K562 (cell line): Measurements from ENCODE around the gene ITGA3. TPM values are rescaled to one million over a fixed set of nuclear protein-coding genes. Genes with fewer than 3 reads are reported as not detected.

Source experiments
- E2F6 ChIP-seq, 2 experiments: IDR thresholded peaks; 2 replicates each; pipeline ENCODE4 v1.6.1; 2011; ENCODE audit warnings: borderline replicate concordance in 1 of 2, control low read depth in 1 of 2, low read depth in 1 of 2, low read length in 1 of 2, mild to moderate bottlenecking in 1 of 2, mixed read lengths in 1 of 2, moderate library complexity in 1 of 2; ENCODE audit not compliant: insufficient read depth in 1 of 2, insufficient read length in 1 of 2, poor library complexity in 1 of 2, severe bottlenecking in 1 of 2; ENCODE audit errors: extremely low read depth in 1 of 2
- ELF4 ChIP-seq: fragments of 450-650 bp; formaldehyde crosslinking; IDR thresholded peaks from 2 replicates; pipeline ENCODE4 v1.4.0; 2022; ENCODE audit warnings: missing genetic modification characterization
- GABPB2 ChIP-seq: fragments of 250-450 bp; sonication (Bioruptor Pico); conservative IDR thresholded peaks from 2 replicates; pipeline ENCODE4 v1.5.1; 2021; ENCODE audit warnings: mild to moderate bottlenecking
- HES1 ChIP-seq: fragments of 450-650 bp; IDR thresholded peaks from 2 replicates; pipeline ENCODE4 v1.6.1; 2016; ENCODE audit warnings: low read depth, mild to moderate bottlenecking, moderate library complexity
- HNRNPK ChIP-seq: fragments of 200-400 bp; formaldehyde crosslinking; IDR thresholded peaks from one replicate; pipeline ENCODE4 v1.6.1; 2018; ENCODE audit warnings: mild to moderate bottlenecking, low read depth, low read length; ENCODE audit not compliant: poor library complexity, severe bottlenecking
- MLLT1 ChIP-seq, 2 experiments: fragments of 450-650 bp; IDR thresholded peaks; 2 replicates each; pipeline ENCODE4 v1.6.1; 2016
- NFATC3 ChIP-seq: fragments of 450-650 bp; IDR thresholded peaks from 2 replicates; pipeline ENCODE4 v1.6.1; 2017; ENCODE audit warnings: mild to moderate bottlenecking
- NR2C1 ChIP-seq, 2 experiments: fragments of 450-650 bp; IDR thresholded peaks; 2 replicates each; pipeline ENCODE4 v1.6.1; 2017; ENCODE audit warnings: mild to moderate bottlenecking in 2 of 2, antibody characterized with exemption in 1 of 2, inconsistent platforms in 1 of 2, missing compliant biosample characterization in 1 of 2, missing genetic modification characterization in 1 of 2
- NR2C2 ChIP-seq, 2 experiments: fragments of 200-800 bp in 1 of 2; sonication (Bioruptor generic) in 1 of 2; sonication (generic) in 1 of 2; formaldehyde crosslinking in 1 of 2; IDR thresholded peaks; 2 replicates each; pipeline versions ENCODE4 v1.6.1 to v1.8.0; 2016 to 2022; ENCODE audit warnings: mild to moderate bottlenecking in 1 of 2, missing compliant biosample characterization in 1 of 2, missing genetic modification characterization in 1 of 2, missing genetic modification reagents in 1 of 2
- PHB2 ChIP-seq: fragments of 450-650 bp; IDR thresholded peaks from 2 replicates; pipeline ENCODE4 v1.6.1; 2017; ENCODE audit warnings: low read depth
- ZBTB12 ChIP-seq: fragments of 250-450 bp; sonication (Bioruptor Pico); IDR thresholded peaks from 2 replicates; pipeline ENCODE4 v1.4.0; 2020
- ZNF318 ChIP-seq, 2 experiments: fragments of 450-650 bp; IDR thresholded peaks; 2 replicates each; pipeline ENCODE4 v1.6.1; 2016; ENCODE audit warnings: mild to moderate bottlenecking in 2 of 2, borderline replicate concordance in 1 of 2, low read depth in 1 of 2, moderate library complexity in 1 of 2
- polyA plus RNA-seq, 8 experiments: library from polyadenylated mRNA; depleted of rRNA in 4 of 8; stranded (reverse) in 5 of 8; unstranded in 3 of 8; fragments of >200 nt; fragmentation: Nextera tagmentation in 2 of 8; fragmentation: Illumina TruSeq in 1 of 8; extraction: Ambion mirVana in 2 of 8; extraction: Trizol in 1 of 8; gene quantifications; 2 replicates each; pipeline versions ENCODE4 v1.2.1 to v1.2.3, GENCODE V29; 2011 to 2014; ENCODE audit warnings: inconsistent platforms in 1 of 8, missing spikeins in 1 of 8
- total RNA-seq, 7 experiments: library from RNA; depleted of rRNA in 6 of 7; stranded (reverse); fragments of >200 nt in 6 of 7; fragmentation: Illumina TruSeq in 2 of 7; extraction: Trizol in 2 of 7; gene quantifications; 2 replicates each; pipeline versions ENCODE4 v1.2.1 to v1.2.3, GENCODE V29; 2011 to 2021; ENCODE audit warnings: low replicate concordance in 1 of 7

The ITGA3 gene
- total and polyA plus RNA-seq, 9 of the 15 experiments (the other 6 are each of a cell fraction or from before 2014, with no cell fraction given): 0.03 to 0.75 (median 0.14) TPM; not detected in 2

GRCh38 chr17:50106393-50107131, 50.7 kb downstream of the ITGA3 start (continued):
- TF ChIP-seq ZBTB12 (no peak), E2F6 (IDR thresholded peaks at IDR 0.05; ENCODE audit: borderline replicate concordance in 1 of 2, extremely low read depth in 1 of 2, insufficient read depth in 1 of 2, insufficient read length in 1 of 2, low read depth in 1 of 2, low read length in 1 of 2, poor library complexity in 1 of 2, severe bottlenecking in 1 of 2) (no peak), HES1 (no peak), MLLT1 (IDR thresholded peaks at IDR 0.05) (no peak), NR2C1 (IDR thresholded peaks at IDR 0.05) (peak; percentile 65), NR2C1 (tag; IDR thresholded peaks at IDR 0.05) (peak; percentile 72), PHB2 (no peak), ZNF318 (IDR thresholded peaks at IDR 0.05; ENCODE audit: borderline replicate concordance in 1 of 2, low read depth in 1 of 2) (no peak), HNRNPK (no peak), ELF4 (CRISPR knock-in tag) (no peak), NR2C2 (CRISPR knock-in tag; IDR thresholded peaks at IDR 0.05) (no peak), NR2C2 (tag; IDR thresholded peaks at IDR 0.05) (peak; percentile 62), GABPB2 (CRISPR knock-in tag) (no peak), NFATC3 (no peak)
